DMS 273 treated with DMSO at 0.1 percent for 48 hours (cell line): ENCODE data around the gene BEND7.
"Not testable (repeated sequence)": the region's sequence is repeated elsewhere in the genome, so short reads cannot be mapped to it uniquely, and the experiment has no call there.

Experiments
- DNase-seq: peaks from one replicate; lab custom pipeline; 2025; lab: John Stamatoyannopoulos, UW

The BEND7 gene

GRCh38 chr10:13481690-13482089, 47.1 kb downstream of the BEND7 start:
- no peak for DNase-seq

GRCh38 chr10:13475124-13475523, 53.7 kb downstream of the BEND7 start:
- DNase-seq = no peak

DNA sequence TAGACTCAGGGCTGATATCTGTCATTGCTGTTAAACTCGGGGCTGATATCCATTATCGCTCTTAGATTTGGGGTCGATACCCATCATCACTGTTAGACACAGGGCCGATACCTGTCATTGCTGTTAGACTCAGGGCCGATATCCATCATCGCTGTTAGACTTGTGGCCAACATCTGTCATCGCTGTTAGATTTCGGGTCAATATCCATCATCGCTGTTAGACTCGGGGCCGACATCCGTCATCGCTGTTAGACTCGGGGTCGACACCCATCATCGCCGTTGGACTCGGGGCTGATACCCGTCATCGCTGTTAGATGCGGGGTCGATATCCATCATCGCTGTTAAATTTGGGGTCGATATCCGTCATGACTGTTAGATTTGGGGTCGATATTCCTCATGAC, 54.8 kb downstream of the BEND7 start:
- no peak for DNase-seq

DNA sequence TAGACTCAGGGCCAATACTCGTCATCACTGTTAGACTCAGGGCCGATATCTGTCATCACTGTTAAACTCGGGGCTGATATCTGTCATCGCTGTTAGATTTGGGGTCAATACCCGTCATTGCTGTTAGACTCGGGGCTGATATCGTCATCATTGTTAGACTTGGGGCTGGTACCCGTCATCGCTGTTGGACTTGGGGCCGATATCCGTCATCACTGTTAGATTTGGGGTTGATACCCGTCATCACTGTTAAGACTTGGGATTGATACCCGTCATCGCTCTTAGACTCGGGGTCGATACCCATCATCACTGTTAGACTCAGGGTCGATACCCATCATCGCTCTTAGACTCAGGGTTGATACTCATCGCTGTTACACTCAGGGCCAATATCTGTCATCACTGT, 56.5 kb downstream of the BEND7 start:
- no peak for DNase-seq

GRCh38 chr10:13470270-13470669, 58.5 kb downstream of the BEND7 start:
- no peak for DNase-seq

- DNase-seq = no peak
Observed at GRCh38 chr10:13462551-13462950, 66.3 kb downstream of the BEND7 start.

- no peak for DNase-seq
Observed at GRCh38 chr10:13458687-13459012, 70.2 kb downstream of the BEND7 start.

- DNase-seq = no peak
Observed at GRCh38 chr10:13457958-13458686, 70.7 kb downstream of the BEND7 start.

GRCh38 chr10:13453896-13454295, 74.9 kb downstream of the BEND7 start:
- no peak for DNase-seq

- no peak for DNase-seq
Observed at GRCh38 chr10:13450069-13450468, 78.7 kb downstream of the BEND7 start.

GRCh38 chr10:13449296-13449695, 79.5 kb downstream of the BEND7 start:
- no peak for DNase-seq

DNA sequence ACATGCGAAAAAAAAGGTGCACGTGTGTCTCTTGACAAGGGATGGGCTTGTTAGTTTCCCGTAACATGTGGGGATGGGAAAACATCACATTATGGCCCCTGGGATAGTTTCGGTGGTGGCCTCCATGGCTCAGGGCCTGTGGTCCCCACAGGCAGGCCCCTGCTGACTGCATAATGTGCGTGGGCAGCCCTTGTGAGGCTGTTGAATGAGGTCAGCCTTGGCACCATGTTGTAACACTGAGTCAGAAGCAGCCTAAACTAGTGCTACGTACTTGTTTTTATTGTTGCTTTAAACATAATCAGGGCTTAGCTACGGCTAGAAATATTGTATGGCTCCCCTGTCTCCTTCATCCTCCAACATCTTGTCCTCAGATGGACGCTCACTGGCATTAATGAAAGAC, 80.6 kb downstream of the BEND7 start:
- DNase-seq = no peak

DNA sequence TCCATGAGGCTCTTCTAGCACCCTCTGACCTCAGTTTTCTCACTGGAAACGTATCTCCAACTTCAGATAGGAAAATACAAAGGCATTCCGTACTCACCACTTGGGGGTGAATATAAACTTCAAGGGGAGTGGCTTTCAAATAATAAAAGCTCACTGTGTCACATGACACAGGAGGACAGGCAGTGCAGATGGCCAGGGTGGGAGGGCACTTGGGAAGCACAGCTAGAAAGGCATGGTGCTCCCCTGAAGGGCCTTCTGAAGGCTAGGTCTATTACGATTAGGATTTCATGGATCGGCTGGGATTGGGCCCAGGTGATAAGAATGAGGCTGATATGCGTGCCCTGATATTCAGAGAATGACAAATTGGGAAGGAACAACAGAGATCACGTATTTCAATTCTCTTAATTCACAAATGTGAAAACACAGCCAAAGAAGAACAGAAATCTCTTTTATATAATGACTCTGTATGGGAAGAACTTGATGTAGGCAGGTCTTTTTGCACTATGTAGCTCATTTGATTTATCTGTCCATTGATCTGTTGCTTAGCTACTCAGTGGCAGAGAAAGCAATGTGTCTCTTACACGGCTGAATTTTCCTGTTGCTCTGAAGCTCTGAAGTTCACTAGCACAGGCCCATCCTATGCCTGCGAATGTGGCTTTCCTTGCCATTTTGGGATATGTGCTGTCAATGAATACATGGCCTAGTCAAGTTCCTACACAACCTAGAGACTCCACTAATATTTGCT, 83.0 kb downstream of the BEND7 start:
- DNase-seq = no peak

- no peak for DNase-seq
Observed at GRCh38 chr10:13441476-13441875, 87.3 kb downstream of the BEND7 start.

DNA sequence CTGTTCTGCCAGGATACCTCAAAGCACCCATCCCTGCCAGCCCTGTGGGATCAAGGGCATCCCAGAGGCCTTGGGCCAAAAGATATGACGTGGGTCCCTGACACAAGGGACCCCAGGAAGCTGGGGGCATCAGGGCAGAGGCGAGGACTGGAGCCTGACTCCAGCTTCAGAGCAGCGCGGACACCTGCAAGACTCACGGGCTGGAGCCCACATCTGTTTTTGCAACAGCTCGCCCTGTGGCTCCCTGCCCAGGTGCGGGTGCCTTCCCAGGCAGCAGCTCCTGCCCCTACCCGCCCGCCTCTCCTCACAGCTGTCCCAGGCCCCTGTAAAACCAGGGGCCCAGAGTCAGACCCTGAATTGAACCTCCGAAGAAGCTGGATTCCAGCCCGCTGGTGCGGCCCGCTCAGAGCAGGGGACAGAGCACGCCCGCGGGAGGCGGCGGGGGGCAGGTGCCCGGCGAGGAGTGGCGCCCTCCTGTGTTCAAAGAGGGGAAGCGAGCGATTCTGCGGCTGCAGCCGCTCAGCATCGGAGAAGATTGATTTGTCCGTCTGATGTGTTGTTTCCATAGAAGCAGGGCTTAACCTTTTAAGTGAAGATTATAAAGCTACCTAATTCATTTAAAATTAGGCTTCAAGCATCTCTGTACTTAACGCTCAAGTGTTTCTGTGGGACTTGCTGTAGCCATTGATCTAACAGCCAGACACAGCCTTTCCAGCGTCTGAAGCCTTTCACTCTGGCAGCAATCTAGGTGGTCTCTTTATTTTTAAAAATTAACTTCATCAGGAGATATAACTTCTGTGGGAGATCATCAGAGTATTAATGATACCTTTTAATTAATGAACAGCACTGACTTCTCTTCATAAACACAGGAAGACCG, 88.4 kb downstream of the BEND7 start:
- peak; percentile 1 for DNase-seq

- DNase-seq = no peak
Observed at GRCh38 chr10:13439313-13440184, 89.3 kb downstream of the BEND7 start.

DNA sequence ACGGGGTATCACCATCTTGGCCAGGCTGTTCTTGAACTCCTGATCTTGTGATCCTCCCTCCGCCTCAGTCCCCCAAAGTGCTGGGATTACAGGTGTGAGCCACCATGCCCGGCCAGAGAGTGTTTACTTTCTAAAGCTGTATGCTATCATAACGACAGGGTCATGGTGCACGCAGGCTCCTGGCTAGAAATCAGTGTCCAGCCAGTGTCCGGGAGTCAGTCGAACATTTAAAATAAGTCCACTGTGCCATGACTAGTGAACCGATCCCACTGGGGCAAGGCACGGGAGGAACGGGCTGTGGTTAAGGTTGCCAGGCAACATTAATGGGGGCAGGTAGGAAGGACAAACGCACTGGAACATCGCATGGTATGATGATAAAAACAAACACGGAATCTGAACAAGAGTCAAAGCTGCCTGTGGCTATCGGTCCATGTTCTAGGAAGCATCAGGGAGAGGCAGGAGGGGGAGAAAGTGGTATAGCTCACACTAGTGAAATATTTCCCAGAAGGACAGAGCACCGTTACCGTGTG, 91.7 kb downstream of the BEND7 start:
- DNase-seq = no peak

GRCh38 chr10:13427943-13428342, 100.9 kb downstream of the BEND7 start:
- DNase-seq = not testable (repeated sequence)

- DNase-seq = no peak
Observed at GRCh38 chr10:13425397-13425796, 103.4 kb downstream of the BEND7 start.

GRCh38 chr10:13422800-13423199, 106.0 kb downstream of the BEND7 start:
- no peak for DNase-seq

DNA sequence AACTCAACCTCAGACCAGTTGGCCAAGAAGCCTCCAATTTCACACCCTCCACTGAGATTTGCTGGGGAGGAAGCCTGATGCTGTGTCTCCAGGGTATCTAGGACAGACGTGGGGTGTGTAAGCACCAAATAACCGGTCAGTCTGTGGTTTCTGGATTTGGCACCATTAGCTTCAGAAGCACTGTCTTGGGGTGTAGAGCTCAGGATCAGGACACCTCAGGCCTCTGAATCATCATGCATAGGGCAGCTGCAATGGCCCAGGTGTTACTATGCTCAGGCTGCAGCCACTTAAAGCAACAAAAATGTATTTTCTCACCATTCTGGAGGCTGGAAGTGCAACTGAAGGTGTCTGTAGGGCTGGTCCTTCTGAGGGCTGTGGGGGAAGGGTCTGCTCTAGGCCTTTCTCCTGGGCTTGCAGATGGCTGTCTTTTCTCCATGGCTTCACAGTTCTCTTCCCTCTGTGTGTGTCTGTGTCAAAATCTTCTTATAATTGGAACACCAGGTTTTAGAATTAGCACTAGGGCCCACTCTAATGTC, 107.4 kb downstream of the BEND7 start:
- no peak for DNase-seq
